ENCODE results near the gene TNNT1.
A peak's percentile ranks its signal among the peaks of the same experiment; 100 is the strongest.

TNNT1 gene

GRCh38 chr19:55087542-55087901 lies 61.5 kb downstream of the TNNT1 start:
- no peak for DNase-seq

GRCh38 chr19:55086730-55087541 lies 62.1 kb downstream of the TNNT1 start:
- DNase-seq = peak; percentile 35 to 75

GRCh38 chr19:55085923-55086715 lies 62.9 kb downstream of the TNNT1 start:
- DNase-seq = no peak

GRCh38 chr19:55084416-55084815 lies 64.6 kb downstream of the TNNT1 start:
- DNase-seq = no peak

GRCh38 chr19:55083004-55083850 lies 65.8 kb downstream of the TNNT1 start:
- DNase-seq = no peak
